CD14-positive monocyte (primary cell): ENCODE data around the gene GGT5. TPM values are rescaled to one million over a fixed set of nuclear protein-coding genes. Genes with fewer than 3 reads are reported as not detected.
"Not testable (repeated sequence)": the region's sequence is repeated elsewhere in the genome, so short reads cannot be mapped to it uniquely, and the experiment has no call there.

Experiments
- DNase-seq, 3 donors: peaks; one replicate each; pipeline ENCODE4 v3.0.0-alpha.2; 2011 to 2022
- H2AFZ ChIP-seq: 2 replicates; pipeline ENCODE4 v1.6.0; 2012; ENCODE audit warnings: mild to moderate bottlenecking, low read depth, low read length, inconsistent platforms; ENCODE audit not compliant: insufficient read depth, poor library complexity, severe bottlenecking
- H3K27ac ChIP-seq, 2 donors: 1 replicate in 1 of 2; 2 replicates in 1 of 2; pipeline ENCODE4 v1.5.1; 2012 to 2013; ENCODE audit warnings: low read length in 2 of 2, control low read depth in 1 of 2, inconsistent platforms in 1 of 2, low read depth in 1 of 2, mild to moderate bottlenecking in 1 of 2
- H3K27me3 ChIP-seq, 2 donors: one replicate each; pipeline versions ENCODE4 v1.6.0 to v1.6.1; 2011 to 2013; ENCODE audit warnings: low read length in 2 of 2; ENCODE audit not compliant: control insufficient read depth in 2 of 2, insufficient read depth in 2 of 2
- H3K36me3 ChIP-seq, 2 donors: replicated peaks in 1 of 2; 1 replicate in 1 of 2; 2 replicates in 1 of 2; pipeline versions ENCODE4 v1.5.1 to v1.6.1; 2012 to 2013; ENCODE audit warnings: low read length in 2 of 2, control low read depth in 1 of 2, inconsistent platforms in 1 of 2, mild to moderate bottlenecking in 1 of 2; ENCODE audit not compliant: insufficient read depth in 2 of 2, control insufficient read depth in 1 of 2
- H3K4me1 ChIP-seq, 2 donors: 1 replicate in 1 of 2; 2 replicates in 1 of 2; pipeline versions ENCODE4 v1.5.1 to v1.6.1; 2012 to 2013; ENCODE audit warnings: low read length in 2 of 2, control low read depth in 1 of 2, inconsistent platforms in 1 of 2, mild to moderate bottlenecking in 1 of 2, moderate library complexity in 1 of 2; ENCODE audit not compliant: insufficient read depth in 2 of 2, control insufficient read depth in 1 of 2
- H3K4me2 ChIP-seq: replicated peaks from 2 replicates; pipeline ENCODE3; 2012; ENCODE audit warnings: low read length, moderate library complexity, mild to moderate bottlenecking; ENCODE audit not compliant: poor library complexity, severe bottlenecking; ENCODE audit errors: extremely low read depth
- H3K4me3 ChIP-seq, 3 experiments: fragments of 200-600 bp in 1 of 3; sonication (generic) in 1 of 3; replicated peaks in 1 of 3; 1 replicate in 2 of 3; 2 replicates in 1 of 3; pipeline ENCODE4 v1.5.1; 2011 to 2013; ENCODE audit warnings: low read length in 3 of 3, mild to moderate bottlenecking in 3 of 3, control low read depth in 2 of 3, low read depth in 2 of 3, inconsistent platforms in 1 of 3, moderate library complexity in 1 of 3
- H3K79me2 ChIP-seq: 2 replicates; pipeline ENCODE4 v1.6.0; 2012; ENCODE audit warnings: mild to moderate bottlenecking, control low read depth, inconsistent platforms, low read length, moderate library complexity; ENCODE audit not compliant: insufficient read depth
- H3K9ac ChIP-seq: 2 replicates; pipeline ENCODE4 v1.6.0; 2017; ENCODE audit warnings: low read length, mild to moderate bottlenecking; ENCODE audit not compliant: insufficient read depth, poor library complexity, severe bottlenecking
- H3K9me3 ChIP-seq, 2 donors: replicated peaks in 1 of 2; 1 replicate in 1 of 2; 2 replicates in 1 of 2; pipeline versions ENCODE4 v1.5.1 to v1.6.1; 2012 to 2013; ENCODE audit warnings: low read length in 2 of 2, control low read depth in 1 of 2; ENCODE audit not compliant: control insufficient read depth in 1 of 2, insufficient read depth in 1 of 2
- H4K20me1 ChIP-seq: 2 replicates; pipeline ENCODE4 v1.6.0; 2012; ENCODE audit warnings: mild to moderate bottlenecking, low read length, control low read depth, moderate library complexity; ENCODE audit not compliant: insufficient read depth
- H3K27ac Mint-ChIP-seq, 7 donors: one replicate each; pipeline ENCODE4 v1.8.0; 2020; ENCODE audit warnings: mild to moderate bottlenecking in 7 of 7, mixed read lengths in 7 of 7, moderate library complexity in 6 of 7, inconsistent platforms in 2 of 7
- H3K27me3 Mint-ChIP-seq, 3 donors: one replicate each; pipeline ENCODE4 v1.8.0; 2021 to 2022; ENCODE audit warnings: low read depth in 3 of 3, mild to moderate bottlenecking in 3 of 3, mixed read lengths in 3 of 3, moderate library complexity in 3 of 3, inconsistent platforms in 1 of 3
- H3K36me3 Mint-ChIP-seq, 2 donors: one replicate each; pipeline ENCODE4 v1.8.0; 2020; ENCODE audit warnings: mixed read lengths in 2 of 2, inconsistent platforms in 1 of 2, mild to moderate bottlenecking in 1 of 2
- H3K4me1 Mint-ChIP-seq: one replicate; pipeline ENCODE4 v1.8.0; 2020; ENCODE audit warnings: mild to moderate bottlenecking, mixed read lengths
- H3K4me3 Mint-ChIP-seq, 2 donors: one replicate each; pipeline ENCODE4 v1.8.0; 2020; ENCODE audit warnings: mild to moderate bottlenecking in 2 of 2, mixed read lengths in 2 of 2, moderate library complexity in 1 of 2
- H3K9me3 Mint-ChIP-seq, 7 donors: one replicate each; pipeline ENCODE4 v1.8.0; 2020 to 2022; ENCODE audit warnings: mixed read lengths in 7 of 7, mild to moderate bottlenecking in 6 of 7, moderate library complexity in 6 of 7, inconsistent platforms in 2 of 7
- CTCF ChIP-seq: fragments of 200-600 bp; IDR thresholded peaks from one replicate; pipeline ENCODE4 v1.8.0; 2022; ENCODE audit warnings: antibody characterized with exemption, mild to moderate bottlenecking
- WGBS: methylation state at CpG from one replicate; pipeline ENCODE4 v1.1.5; 2013; ENCODE audit warnings: missing lambda C conversion rate; ENCODE audit not compliant: insufficient coverage; 5-methylcytosine and 5-hydroxymethylcytosine counted together
- intact Hi-C, 2 donors: fragments of 100-400 bp; cut with micrococcal nuclease; formaldehyde crosslinking; loops; one replicate each; pipeline versions ENCODE4 v1.15.0 to v1.15.1; 2023
- polyA plus RNA-seq, 3 donors: library from polyadenylated mRNA; depleted of rRNA in 1 of 3; unstranded in 2 of 3; stranded (reverse) in 1 of 3; fragments of 300-500 nt in 2 of 3; fragments of >200 nt in 1 of 3; fragmentation: Illumina TruSeq in 2 of 3; gene quantifications; 1 replicate in 2 of 3; 2 replicates in 1 of 3; pipeline ENCODE4 v1.2.3, GENCODE V29; 2012 to 2021

GGT5 gene
- polyA plus RNA-seq, 3 donors, result 0.26 to 0.41 TPM; not detected in 1

- Histone ChIP-seq H3K36me3 (no peaks in the 10 kb centered on the region), H3K27me3 (no peaks in the 10 kb centered on the region), H3K79me2 (no peaks in the 10 kb centered on the region), H3K4me3 (no peak overlapping the region), H3K9ac (no peak overlapping the region), H3K4me1 (peaks cover 0 to 8% of the 10 kb centered on the region in 2 donors), H3K9me3 (no peaks in the 10 kb centered on the region), H3K27ac (no peak overlapping the region), H3K4me2 (no peak overlapping the region), H2AFZ (no peak overlapping the region), H4K20me1 (no peaks in the 10 kb centered on the region)
- intact Hi-C loops, result no loop called here
- Mint-ChIP-seq H3K36me3 (no peaks in the 10 kb centered on the region), H3K27me3 (peaks cover 1 to 3% (median 1%) of the 10 kb centered on the region in 3 donors), H3K4me1 (no peaks in the 10 kb centered on the region), H3K27ac (no peak overlapping the region), H3K4me3 (no peak overlapping the region), H3K9me3 (peaks cover 0 to 5% (median 0%) of the 10 kb centered on the region in 7 donors)
- 86% methylated on average over 11 of the region's 12 CpGs for WGBS
- DNase-seq, result no peak
- TF ChIP-seq CTCF, result no peak
Observed at GRCh38 chr22:24214467-24215285, 30.2 kb downstream of the GGT5 start.

DNA sequence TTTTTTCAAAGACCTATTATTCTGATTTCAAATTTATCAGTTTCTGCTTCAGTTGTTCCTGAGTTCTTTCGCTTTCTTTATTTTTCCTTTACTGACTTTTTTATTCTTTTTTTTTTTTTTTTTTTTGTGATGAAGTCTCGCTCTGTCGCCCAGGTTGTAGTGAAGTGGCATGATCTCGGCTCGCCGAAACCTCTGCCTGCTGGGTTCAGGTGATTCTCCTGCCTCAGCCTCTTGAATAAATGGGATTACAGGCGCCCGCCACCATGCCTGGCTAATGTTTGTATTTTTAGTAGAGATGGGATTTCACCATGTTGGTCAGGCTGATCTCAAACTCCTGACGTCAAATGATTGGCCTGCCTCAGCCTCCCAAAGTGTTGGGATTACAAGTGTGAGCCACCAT, 31.8 kb downstream of the GGT5 start:
- WGBS, result no CpG with 5 or more reads among the region's 9 CpGs
- H3K9ac ChIP-seq, intact Hi-C loops, H3K9me3 Mint-ChIP-seq, H3K79me2 ChIP-seq, H2AFZ ChIP-seq, H3K36me3 Mint-ChIP-seq, H3K36me3 ChIP-seq, H3K27ac Mint-ChIP-seq, H3K9me3 ChIP-seq, H3K4me3 ChIP-seq, H3K4me3 Mint-ChIP-seq, H3K27me3 ChIP-seq, H3K4me2 ChIP-seq, H3K27me3 Mint-ChIP-seq, H4K20me1 ChIP-seq, H3K27ac ChIP-seq, DNase-seq: not testable (repeated sequence)
- H3K4me1 ChIP-seq, result peaks cover 10 to 22% of the 10 kb centered on the region in 2 donors
- peaks cover 12% of the 10 kb centered on the region for H3K4me1 Mint-ChIP-seq

- H3K27me3 Mint-ChIP-seq, H4K20me1 ChIP-seq, H2AFZ ChIP-seq, H3K4me2 ChIP-seq, H3K27ac ChIP-seq, intact Hi-C loops, H3K4me3 ChIP-seq, H3K27me3 ChIP-seq, H3K9me3 Mint-ChIP-seq, H3K79me2 ChIP-seq, H3K9ac ChIP-seq, H3K36me3 ChIP-seq, DNase-seq, H3K4me3 Mint-ChIP-seq, H3K9me3 ChIP-seq, H3K36me3 Mint-ChIP-seq: not testable (repeated sequence)
- Mint-ChIP-seq H3K27ac (peak overlapping the region in 1 of 7 donors; percentile 68), H3K4me1 (peaks cover 26% of the 10 kb centered on the region)
- WGBS, result 100% methylated on average over 2 of the region's 6 CpGs
- peaks cover 23 to 35% of the 10 kb centered on the region in 2 donors for H3K4me1 ChIP-seq
Observed at GRCh38 chr22:24211716-24212115, 33.2 kb downstream of the GGT5 start.

DNA sequence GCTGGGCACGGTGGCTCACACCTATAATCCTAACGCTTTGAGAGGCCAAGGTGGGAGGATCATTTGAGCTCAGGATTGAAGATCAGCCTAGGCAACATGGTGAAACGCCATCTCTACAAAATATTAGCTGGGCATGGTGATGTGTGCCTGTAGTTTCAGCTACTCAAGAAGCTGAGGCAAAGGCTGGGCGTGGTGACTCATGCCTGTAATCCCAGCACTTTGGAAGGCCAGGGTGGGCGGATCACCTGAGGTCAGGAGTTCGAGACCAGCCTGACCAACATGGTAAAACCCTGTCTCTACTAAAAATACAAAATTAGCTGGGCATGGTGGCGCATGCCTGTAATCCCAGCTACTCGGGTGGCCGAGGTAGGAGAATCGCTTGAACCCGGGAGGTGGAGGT, 34.5 kb downstream of the GGT5 start:
- H3K4me3 ChIP-seq, H3K27me3 Mint-ChIP-seq, H3K27me3 ChIP-seq, H3K79me2 ChIP-seq, H2AFZ ChIP-seq, DNase-seq, H3K9me3 Mint-ChIP-seq, H3K27ac Mint-ChIP-seq, H3K9me3 ChIP-seq, H3K36me3 Mint-ChIP-seq, intact Hi-C loops, H4K20me1 ChIP-seq, H3K27ac ChIP-seq, H3K36me3 ChIP-seq, H3K4me2 ChIP-seq, H3K4me3 Mint-ChIP-seq, H3K9ac ChIP-seq: not testable (repeated sequence)
- 90% methylated on average over 6 of the region's 11 CpGs for WGBS
- H3K4me1 ChIP-seq, result peaks cover 36 to 48% of the 10 kb centered on the region in 2 donors
- H3K4me1 Mint-ChIP-seq, result peaks cover 36% of the 10 kb centered on the region
